ENCODE results near the gene SOX13. TPM values are rescaled to one million over a fixed set of nuclear protein-coding genes. Genes with fewer than 3 reads are reported as not detected.

Gene SOX13
- total RNA-seq, 1 experiment from 2014 or later: 171 TPM

DNA sequence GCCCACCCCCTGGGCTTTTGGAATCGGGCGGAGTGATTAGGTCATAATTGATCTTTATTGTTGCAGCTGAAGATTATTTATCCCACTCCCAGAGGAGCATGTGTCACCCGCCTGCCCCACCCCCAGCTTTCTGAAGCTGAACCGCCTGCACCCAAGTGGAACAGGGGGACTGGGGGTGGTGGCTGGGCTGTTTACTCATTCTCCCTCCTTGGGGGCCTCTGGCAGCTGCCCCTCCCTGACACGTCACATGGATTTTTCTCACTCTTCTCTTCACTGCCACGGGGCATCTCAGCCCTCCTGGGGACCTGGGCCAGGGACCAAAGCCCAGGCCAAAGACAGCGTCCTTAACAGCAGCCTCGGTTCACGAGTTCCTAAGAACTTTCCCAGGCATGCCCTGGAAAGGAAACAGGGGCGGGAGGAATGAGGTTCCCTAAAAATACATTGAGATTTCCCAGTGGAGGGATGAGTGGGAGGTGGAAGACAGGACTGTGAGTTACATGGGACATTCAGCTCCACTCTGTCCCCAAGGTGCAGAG lies 31.6 kb upstream of the SOX13 start:
- POLR2A ChIA-PET: interaction anchor here (1.0 kb wide), 1 partner anchor 37 kb away, joined by 3 read pairs; no protein-coding TSS in a partner anchor
- no peak overlapping the region for H3K27ac Mint-ChIP-seq
- CTCF ChIA-PET: interaction anchor here (1.2 kb wide), 1 partner anchor 170 kb away, joined by 3 read pairs; no protein-coding TSS in a partner anchor
- TF ChIP-seq NR1H2 (CRISPR knock-in tag; IDR thresholded peaks at IDR 0.05): no peak
- no peak for TF ChIP-seq CDX4 (CRISPR knock-in tag; IDR thresholded peaks at IDR 0.05; ENCODE audit: borderline replicate concordance)
- TF ChIP-seq ZNF263 (CRISPR knock-in tag; IDR thresholded peaks at IDR 0.05; ENCODE audit: low read depth): no peak
- no peak for TF ChIP-seq EMX1 (CRISPR knock-in tag; IDR thresholded peaks at IDR 0.05)
- TF ChIP-seq ESRRA (CRISPR knock-in tag; IDR thresholded peaks at IDR 0.05; ENCODE audit: borderline replicate concordance): no peak
- no peak for TF ChIP-seq ZNF121 (CRISPR knock-in tag; IDR thresholded peaks at IDR 0.05)
- TF ChIP-seq CBFB (CRISPR knock-in tag; IDR thresholded peaks at IDR 0.05; ENCODE audit: low read depth): no peak
- H3K4me3 Mint-ChIP-seq: no peak overlapping the region
- H3K27me3 Mint-ChIP-seq (ENCODE audit: low read depth): peaks cover 4% of the 10 kb centered on the region; the same call in 1 of the 2 replicates
- ATAC-seq: no peak
- H3K4me1 Mint-ChIP-seq: peaks cover 20% of the 10 kb centered on the region
- DNase-seq (ENCODE audit: low spot score): no peak
- H3K9me3 Mint-ChIP-seq: no peaks in the 10 kb centered on the region
- no peaks in the 10 kb centered on the region for H3K36me3 Mint-ChIP-seq

DNA sequence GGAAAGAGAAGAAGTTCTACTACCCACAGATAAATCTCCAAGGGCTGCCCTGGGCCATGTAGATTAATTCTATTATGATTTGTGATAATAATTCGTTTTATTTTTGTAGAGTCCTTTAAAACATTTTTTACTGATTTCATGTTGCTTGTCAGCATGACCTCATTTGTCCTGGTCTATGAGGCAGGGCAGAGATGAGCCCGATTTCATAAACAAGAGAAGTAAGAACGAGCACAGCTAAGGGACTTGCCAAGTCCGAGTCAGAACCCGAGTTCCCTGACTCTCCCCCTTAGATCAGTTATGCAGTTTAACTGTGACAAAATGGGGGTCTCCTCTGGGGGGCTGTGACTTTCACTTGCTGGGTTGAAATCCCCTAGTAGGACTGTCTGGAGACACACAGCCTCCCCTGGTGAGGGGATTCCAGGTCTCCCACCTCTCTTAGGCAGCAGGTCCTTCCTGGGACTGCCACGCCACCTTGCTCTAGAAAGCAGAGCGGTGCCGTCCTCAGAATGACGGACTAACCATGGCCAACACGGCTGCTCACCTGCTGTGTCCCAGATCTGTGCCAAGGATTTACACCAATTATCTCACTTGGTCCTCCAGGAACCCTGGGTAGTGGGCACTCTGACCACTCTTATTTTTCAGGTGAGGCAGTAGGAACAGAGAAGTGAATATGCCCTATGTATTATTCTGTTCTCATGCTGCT lies 31.0 kb upstream of the SOX13 start:
- Mint-ChIP-seq H3K9me3 (no peaks in the 10 kb centered on the region), H3K36me3 (no peaks in the 10 kb centered on the region), H3K27ac (no peak overlapping the region), H3K4me3 (no peak overlapping the region), H3K4me1 (peaks cover 19% of the 10 kb centered on the region), H3K27me3 (ENCODE audit: low read depth) (peaks cover 4% of the 10 kb centered on the region; the same call in 1 of the 2 replicates)
- DNase-seq (ENCODE audit: low spot score) (no peak), ATAC-seq (no peak)
- ChIA-PET POLR2A (interaction anchor here (1.0 kb wide), 1 partner anchor 36 kb away, joined by 3 read pairs; no protein-coding TSS in a partner anchor), CTCF (interaction anchor here (1.2 kb wide), 1 partner anchor 171 kb away, joined by 3 read pairs; no protein-coding TSS in a partner anchor)
- TF ChIP-seq MLX (CRISPR knock-in tag; IDR thresholded peaks at IDR 0.05) (no peak), SMAD3 (CRISPR knock-in tag; IDR thresholded peaks at IDR 0.05; ENCODE audit: borderline replicate concordance) (no peak), ZMAT4 (CRISPR knock-in tag; IDR thresholded peaks at IDR 0.05) (no peak), GABPB1 (CRISPR knock-in tag; IDR thresholded peaks at IDR 0.05) (no peak), JUN (CRISPR knock-in tag; IDR thresholded peaks at IDR 0.05) (no peak), SOX15 (CRISPR knock-in tag; IDR thresholded peaks at IDR 0.05) (no peak), ZNF121 (CRISPR knock-in tag; IDR thresholded peaks at IDR 0.05) (no peak), MYBL2 (CRISPR knock-in tag; IDR thresholded peaks at IDR 0.05) (no peak), ZNF416 (CRISPR knock-in tag; IDR thresholded peaks at IDR 0.05) (no peak), FOXP4 (CRISPR knock-in tag; IDR thresholded peaks at IDR 0.05) (no peak), TEAD1 (CRISPR knock-in tag; IDR thresholded peaks at IDR 0.05) (no peak), TP53 (CRISPR knock-in tag; IDR thresholded peaks at IDR 0.05) (no peak), RORB (CRISPR knock-in tag; IDR thresholded peaks at IDR 0.05) (no peak), ZNF138 (CRISPR knock-in tag; conservative IDR thresholded peaks at IDR 0.05) (no peak), CBFB (CRISPR knock-in tag; IDR thresholded peaks at IDR 0.05; ENCODE audit: low read depth) (no peak), ETV6 (CRISPR knock-in tag; IDR thresholded peaks at IDR 0.05) (no peak), ESRRA (CRISPR knock-in tag; IDR thresholded peaks at IDR 0.05; ENCODE audit: borderline replicate concordance) (no peak)
- TF ChIP-seq, protein P1, sequence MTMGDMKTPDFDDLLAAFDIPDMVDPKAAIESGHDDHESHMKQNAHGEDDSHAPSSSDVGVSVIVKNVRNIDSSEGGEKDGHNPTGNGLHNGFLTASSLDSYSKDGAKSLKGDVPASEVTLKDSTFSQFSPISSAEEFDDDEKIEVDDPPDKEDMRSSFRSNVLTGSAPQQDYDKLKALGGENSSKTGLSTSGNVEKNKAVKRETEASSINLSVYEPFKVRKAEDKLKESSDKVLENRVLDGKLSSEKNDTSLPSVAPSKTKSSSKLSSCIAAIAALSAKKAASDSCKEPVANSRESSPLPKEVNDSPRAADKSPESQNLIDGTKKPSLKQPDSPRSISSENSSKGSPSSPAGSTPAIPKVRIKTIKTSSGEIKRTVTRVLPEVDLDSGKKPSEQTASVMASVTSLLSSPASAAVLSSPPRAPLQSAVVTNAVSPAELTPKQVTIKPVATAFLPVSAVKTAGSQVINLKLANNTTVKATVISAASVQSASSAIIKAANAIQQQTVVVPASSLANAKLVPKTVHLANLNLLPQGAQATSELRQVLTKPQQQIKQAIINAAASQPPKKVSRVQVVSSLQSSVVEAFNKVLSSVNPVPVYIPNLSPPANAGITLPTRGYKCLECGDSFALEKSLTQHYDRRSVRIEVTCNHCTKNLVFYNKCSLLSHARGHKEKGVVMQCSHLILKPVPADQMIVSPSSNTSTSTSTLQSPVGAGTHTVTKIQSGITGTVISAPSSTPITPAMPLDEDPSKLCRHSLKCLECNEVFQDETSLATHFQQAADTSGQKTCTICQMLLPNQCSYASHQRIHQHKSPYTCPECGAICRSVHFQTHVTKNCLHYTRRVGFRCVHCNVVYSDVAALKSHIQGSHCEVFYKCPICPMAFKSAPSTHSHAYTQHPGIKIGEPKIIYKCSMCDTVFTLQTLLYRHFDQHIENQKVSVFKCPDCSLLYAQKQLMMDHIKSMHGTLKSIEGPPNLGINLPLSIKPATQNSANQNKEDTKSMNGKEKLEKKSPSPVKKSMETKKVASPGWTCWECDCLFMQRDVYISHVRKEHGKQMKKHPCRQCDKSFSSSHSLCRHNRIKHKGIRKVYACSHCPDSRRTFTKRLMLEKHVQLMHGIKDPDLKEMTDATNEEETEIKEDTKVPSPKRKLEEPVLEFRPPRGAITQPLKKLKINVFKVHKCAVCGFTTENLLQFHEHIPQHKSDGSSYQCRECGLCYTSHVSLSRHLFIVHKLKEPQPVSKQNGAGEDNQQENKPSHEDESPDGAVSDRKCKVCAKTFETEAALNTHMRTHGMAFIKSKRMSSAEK (CRISPR knock-in tag; IDR thresholded peaks at IDR 0.05; ENCODE audit: borderline replicate concordance): no peak
- TF ChIP-seq, protein P2, sequence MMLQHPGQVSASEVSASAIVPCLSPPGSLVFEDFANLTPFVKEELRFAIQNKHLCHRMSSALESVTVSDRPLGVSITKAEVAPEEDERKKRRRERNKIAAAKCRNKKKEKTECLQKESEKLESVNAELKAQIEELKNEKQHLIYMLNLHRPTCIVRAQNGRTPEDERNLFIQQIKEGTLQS (CRISPR knock-in tag; conservative IDR thresholded peaks at IDR 0.05): no peak

Data from WTC11 (cell line).